Stimulated activated CD4-positive, alpha-beta T cell treated with anti-CD3 and anti-CD28 coated beads, Interleukin-4, amount 100 ng/mL, for 48 hours (primary cell): ENCODE data around the gene PUS1.
"Not testable (repeated sequence)": the region's sequence is repeated elsewhere in the genome, so short reads cannot be mapped to it uniquely, and the experiment has no call there.

Source experiments
- DNase-seq, 2 donors: peaks; one replicate each; pipeline ENCODE4 v3.0.0-alpha.2; 2020; ENCODE audit warnings: low read depth in 2 of 2

PUS1 gene

GRCh38 chr12:131934535-131934934 is 5.5 kb downstream of the PUS1 start:
- no peak for DNase-seq

GRCh38 chr12:131938082-131938481 is 9.0 kb downstream of the PUS1 start:
- no peak for DNase-seq

- DNase-seq: no peak
Observed at GRCh38 chr12:131939007-131939406, 9.9 kb downstream of the PUS1 start.

- DNase-seq: no peak
Observed at GRCh38 chr12:131940141-131940547, 11.1 kb downstream of the PUS1 start.

GRCh38 chr12:131941116-131941986 is 12.3 kb downstream of the PUS1 start:
- DNase-seq: no peak

GRCh38 chr12:131941987-131942341 is 12.9 kb downstream of the PUS1 start:
- no peak for DNase-seq

- no peak for DNase-seq
Observed at GRCh38 chr12:131942671-131943070, 13.6 kb downstream of the PUS1 start.

GRCh38 chr12:131943389-131943788 is 14.3 kb downstream of the PUS1 start:
- DNase-seq: no peak

- DNase-seq: no peak
Observed at GRCh38 chr12:131943876-131944275, 14.8 kb downstream of the PUS1 start.

- no peak for DNase-seq
Observed at GRCh38 chr12:131944601-131945251, 15.7 kb downstream of the PUS1 start.

GRCh38 chr12:131946757-131947156 is 17.7 kb downstream of the PUS1 start:
- no peak for DNase-seq

GRCh38 chr12:131947482-131948027 is 18.5 kb downstream of the PUS1 start:
- no peak for DNase-seq

- no peak for DNase-seq
Observed at GRCh38 chr12:131948166-131948712, 19.2 kb downstream of the PUS1 start.

GRCh38 chr12:131948713-131949430 is 19.8 kb downstream of the PUS1 start:
- not testable (repeated sequence) for DNase-seq

- DNase-seq: peak; percentile 95
Observed at GRCh38 chr12:131949431-131950181, 20.5 kb downstream of the PUS1 start, which contains the start of gene EP400. EP400 (plus strand) TSS chr12:131949942; CDS start chr12:131960620, 10,678 bp downstream.

GRCh38 chr12:131950182-131950913 is 21.3 kb downstream of the PUS1 start:
- no peak for DNase-seq

GRCh38 chr12:131953810-131954209 is 24.7 kb downstream of the PUS1 start:
- not testable (repeated sequence) for DNase-seq

- not testable (repeated sequence) for DNase-seq
Observed at GRCh38 chr12:131954460-131954859, 25.4 kb downstream of the PUS1 start.

GRCh38 chr12:131959116-131959515 is 30.0 kb downstream of the PUS1 start:
- DNase-seq: no peak
